HG02763 (cell line): ENCODE results near the gene ZMYM2.

Experiments used
- ATAC-seq: cut with Tn5 transposase; IDR thresholded peaks from one replicate; pipeline ENCODE4 v1.9.1; 2021; ENCODE audit warnings: mild to moderate bottlenecking, moderate library complexity; ENCODE audit not compliant: unreplicated experiment

The ZMYM2 gene

DNA sequence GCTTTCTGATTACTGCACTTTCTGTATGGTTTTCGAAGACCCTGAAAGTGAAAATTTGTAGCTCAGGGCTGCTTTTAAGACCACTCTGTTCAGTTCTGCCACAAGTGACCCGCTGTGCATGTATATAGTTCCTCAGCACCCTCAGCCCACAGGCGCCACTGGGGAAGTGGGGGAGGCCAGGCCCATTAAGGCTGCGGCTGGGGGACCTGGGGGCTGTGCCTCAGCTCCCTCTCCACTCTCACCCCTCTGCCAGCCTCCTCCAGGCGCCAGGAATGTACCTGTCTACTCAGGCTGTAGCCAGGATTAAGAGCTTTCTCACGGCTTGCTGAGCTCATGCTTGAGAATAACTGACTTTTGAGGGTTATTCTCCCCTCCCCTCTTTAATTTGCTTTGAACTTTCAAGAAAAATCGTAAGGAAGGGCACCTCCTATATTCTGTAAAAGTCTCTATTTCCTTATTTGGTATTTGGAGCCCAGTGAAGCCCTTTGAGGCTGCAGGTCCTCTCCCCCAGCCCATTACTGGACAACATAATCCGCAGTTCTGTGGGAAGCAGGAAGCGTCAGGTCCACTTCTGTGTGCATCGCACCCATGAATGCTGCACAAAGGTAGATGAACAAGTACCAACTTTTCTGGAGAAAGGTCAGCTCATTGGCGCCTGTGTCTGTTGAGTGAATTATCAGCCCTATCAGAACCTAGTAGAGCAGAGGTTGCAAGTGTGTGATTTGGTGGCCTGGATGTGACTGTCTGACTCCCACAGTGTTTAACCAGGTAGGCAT is 172.7 kb downstream of the ZMYM2 start:
- no peak for ATAC-seq

DNA sequence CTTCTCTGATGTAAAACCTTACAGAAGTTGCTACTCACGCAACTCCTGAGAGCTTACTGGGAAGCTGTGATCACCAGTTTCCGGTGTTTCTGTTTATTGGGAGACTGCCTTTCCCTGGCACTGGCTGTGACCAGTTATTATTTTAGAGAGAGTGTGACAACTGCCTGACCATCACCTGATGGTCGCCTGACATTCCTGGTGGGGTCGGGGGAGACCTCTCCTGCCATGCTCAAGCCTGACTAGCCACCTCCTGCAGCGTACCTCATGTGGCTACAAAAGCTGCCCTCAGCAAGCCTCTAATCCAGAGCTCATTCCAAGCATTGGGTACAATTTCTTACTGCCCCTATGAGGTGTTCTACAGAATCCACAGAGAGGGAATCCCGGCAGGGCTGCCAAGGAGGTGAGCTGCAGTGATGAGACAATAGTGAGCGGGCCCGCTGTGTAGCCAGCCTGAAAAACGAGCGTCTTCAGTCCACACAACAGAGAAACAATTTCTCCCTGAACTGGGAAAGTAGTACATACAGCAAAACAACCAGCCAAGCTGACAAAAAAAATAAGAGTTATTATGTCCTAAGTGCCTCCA is 173.6 kb downstream of the ZMYM2 start:
- no peak for ATAC-seq

DNA sequence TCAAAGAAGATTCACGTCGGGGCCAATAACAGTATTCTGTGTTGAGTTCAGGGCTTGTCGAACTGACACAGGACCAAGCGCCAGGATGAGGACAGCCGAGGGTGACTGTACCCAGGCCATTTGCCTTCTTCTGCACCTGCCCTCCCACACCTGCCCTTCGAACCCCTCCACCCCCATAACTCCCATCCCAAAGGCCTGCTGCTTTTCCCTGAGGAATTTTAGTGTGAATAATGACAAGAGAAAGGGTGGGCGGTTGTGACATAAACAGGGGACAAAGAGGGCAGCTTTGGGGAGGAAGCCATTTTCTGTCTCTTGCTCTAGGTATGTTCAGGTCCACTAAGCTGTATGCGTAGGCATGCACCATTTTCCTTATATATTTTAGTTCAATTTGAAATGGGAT is 176.2 kb downstream of the ZMYM2 start:
- no peak for ATAC-seq

DNA sequence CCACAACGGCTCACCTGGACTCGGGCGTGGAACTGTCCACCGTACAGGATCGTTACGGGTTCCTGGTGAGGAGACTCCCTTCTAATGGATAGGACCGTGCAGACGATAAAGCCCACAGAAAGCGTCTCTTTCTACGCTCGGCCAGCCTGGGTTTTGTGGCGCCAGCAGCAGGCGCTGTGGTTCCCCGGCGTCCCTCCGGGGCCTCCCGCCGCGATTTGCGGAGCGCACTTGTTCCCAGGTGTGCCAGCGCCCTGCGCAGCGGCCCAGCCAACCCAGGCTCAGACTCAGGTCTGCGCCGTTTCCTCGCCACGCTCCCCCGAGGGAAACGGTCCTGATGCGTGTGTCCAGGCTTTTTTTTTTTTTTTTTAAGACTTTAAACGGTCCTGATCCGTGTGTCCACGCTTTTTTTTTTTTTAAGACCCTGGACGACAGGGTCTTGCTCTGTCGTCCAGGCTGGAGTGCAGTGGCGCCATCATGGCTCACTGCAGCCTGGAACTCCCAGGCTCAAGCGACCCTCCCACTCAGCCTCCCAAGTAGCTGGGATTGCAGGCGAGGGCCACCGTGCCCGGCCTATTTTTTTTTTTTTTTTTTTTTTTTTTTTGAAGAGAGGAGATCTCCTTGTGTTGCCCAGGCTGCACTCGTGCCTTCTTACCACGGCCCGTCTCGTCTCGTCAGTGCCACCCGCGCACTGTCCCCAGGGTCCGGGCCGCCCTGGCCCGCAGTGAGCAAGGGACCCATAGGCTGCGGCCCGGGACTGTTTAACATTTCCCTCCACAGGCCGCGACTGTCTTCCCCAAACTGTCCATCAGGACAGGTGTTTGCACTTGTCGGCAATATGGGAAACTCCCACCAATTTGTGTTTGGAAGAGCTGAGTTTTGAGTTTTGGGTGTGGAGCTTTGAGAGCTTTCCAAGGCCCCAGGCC is 178.5 kb downstream of the ZMYM2 start:
- no peak for ATAC-seq

DNA sequence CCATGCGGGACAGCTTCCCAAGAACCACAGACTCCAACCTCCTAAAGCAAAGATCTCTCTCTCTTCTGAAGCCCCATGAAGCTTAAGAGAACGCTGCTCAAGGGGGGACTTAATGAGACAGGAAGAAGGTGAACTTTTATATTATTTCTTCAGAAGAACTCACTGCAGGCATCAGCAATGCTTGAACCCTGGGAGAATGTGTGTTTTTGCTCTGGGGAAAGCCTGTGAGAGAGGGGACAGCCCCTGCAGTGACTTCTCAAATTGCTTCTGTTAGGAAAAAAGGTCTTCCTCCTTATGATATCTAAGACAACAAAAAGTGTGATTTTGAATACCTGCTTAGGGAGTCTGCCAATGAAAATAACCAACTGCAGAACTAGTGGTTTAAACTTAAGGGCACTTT is 179.3 kb downstream of the ZMYM2 start:
- ATAC-seq: no peak

DNA sequence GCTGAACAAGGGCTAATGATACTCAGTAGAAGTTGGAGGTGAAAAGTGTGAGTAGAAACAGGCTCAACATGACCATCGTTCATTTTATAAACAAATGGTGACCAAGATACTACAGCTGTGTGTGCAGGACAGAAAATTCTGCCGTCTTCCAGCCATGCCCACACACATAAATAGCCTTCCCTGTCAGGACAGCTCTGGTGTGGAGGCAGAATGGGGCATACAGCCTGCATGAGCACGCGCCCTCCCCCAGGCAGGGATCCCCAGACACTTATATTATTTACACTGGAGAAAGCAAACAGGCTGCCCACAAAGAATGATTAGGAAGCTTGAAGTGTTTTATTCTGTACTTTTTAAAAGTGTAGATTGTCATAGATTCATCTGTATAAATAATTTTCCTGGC is 182.0 kb downstream of the ZMYM2 start:
- no peak for ATAC-seq
